GM12892 (cell line): ENCODE results near the gene BICC1.

ENCODE experiments used
- POLR2A ChIP-seq: IDR thresholded peaks from 2 replicates; pipeline ENCODE4 v1.6.1; 2011; ENCODE audit warnings: low read depth, low read length, control low read depth
- POLR2AphosphoS5 ChIP-seq: IDR thresholded peaks from 2 replicates; pipeline ENCODE4 v1.6.1; 2011; ENCODE audit warnings: low read depth, low read length, control low read depth
- TAF1 ChIP-seq: IDR thresholded peaks from 2 replicates; pipeline ENCODE4 v1.6.1; 2011; ENCODE audit warnings: low read depth, mild to moderate bottlenecking, control low read depth, low read length, borderline replicate concordance

DNA sequence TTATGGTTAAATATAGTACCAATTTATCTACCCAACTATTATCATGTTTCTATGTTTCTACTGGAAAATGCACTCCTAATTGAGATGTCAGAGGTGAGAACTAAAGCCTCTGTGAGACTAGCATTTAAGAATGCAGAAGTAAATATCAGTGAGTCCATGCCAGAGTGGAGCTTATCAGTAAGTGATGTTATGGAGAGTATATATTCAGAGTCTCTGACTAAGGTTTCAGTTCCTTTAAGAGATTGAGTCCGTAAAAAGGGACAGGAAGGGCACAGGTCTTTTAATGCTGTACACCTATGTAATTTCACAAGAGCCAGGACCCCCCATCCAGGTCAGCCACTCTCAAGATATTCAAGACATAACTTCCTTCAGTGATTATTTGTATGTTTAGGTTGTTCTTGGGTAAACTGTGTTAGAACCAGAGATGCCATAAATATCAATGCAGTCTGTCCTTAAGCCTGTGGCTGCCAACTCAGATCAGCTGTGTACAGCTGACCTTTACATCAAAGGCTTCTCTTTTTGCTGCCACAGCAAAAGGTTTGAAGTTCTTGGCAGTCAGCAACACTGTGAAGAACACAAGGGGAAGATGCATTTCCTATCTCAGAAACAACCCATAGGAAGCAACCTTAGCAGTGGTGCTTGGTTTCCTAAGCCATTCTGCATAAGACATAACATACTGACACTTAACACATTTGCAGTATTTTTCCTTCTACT, 244.8 kb downstream of the BICC1 start:
- TF ChIP-seq POLR2A (no peak), POLR2AphosphoS5 (no peak), TAF1 (no peak)
